Neuron (in vitro differentiated cells): Measurements from ENCODE around the gene ATF6B.
"Not testable (repeated sequence)": the region's sequence is repeated elsewhere in the genome, so short reads cannot be mapped to it uniquely, and the experiment has no call there.

ENCODE experiments used
- H2AFZ ChIP-seq: one replicate; pipeline ENCODE4 v1.6.1; 2013; ENCODE audit warnings: low read depth, mild to moderate bottlenecking, inconsistent platforms, low read length, moderate library complexity
- H3K27me3 ChIP-seq: one replicate; pipeline ENCODE4 v1.6.1; 2013; ENCODE audit warnings: low read length; ENCODE audit not compliant: insufficient read depth
- H3K36me3 ChIP-seq: one replicate; pipeline ENCODE4 v1.6.1; 2013; ENCODE audit warnings: low read length; ENCODE audit not compliant: insufficient read depth
- H3K4me1 ChIP-seq: one replicate; pipeline ENCODE4 v1.6.1; 2013; ENCODE audit warnings: low read length; ENCODE audit not compliant: insufficient read depth
- H3K4me3 ChIP-seq: 2 replicates; pipeline ENCODE4 v1.5.1; 2013; ENCODE audit warnings: mild to moderate bottlenecking, low read length, moderate library complexity
- H3K9me3 ChIP-seq: one replicate; pipeline ENCODE4 v1.6.1; 2013; ENCODE audit warnings: low read length

ATF6B gene

GRCh38 chr6:32151181-32151862, 23.3 kb upstream of the ATF6B start:
- Histone ChIP-seq H3K4me3 (no peak overlapping the region), H3K36me3 (peaks cover 6% of the 10 kb centered on the region), H3K9me3 (no peaks in the 10 kb centered on the region), H3K4me1 (peaks cover 36% of the 10 kb centered on the region), H2AFZ (no peak overlapping the region), H3K27me3 (no peaks in the 10 kb centered on the region)

- Histone ChIP-seq H3K36me3 (no peaks in the 10 kb centered on the region), H3K4me3 (no peak overlapping the region), H3K4me1 (peaks cover 33% of the 10 kb centered on the region), H2AFZ (no peak overlapping the region), H3K9me3 (no peaks in the 10 kb centered on the region), H3K27me3 (no peaks in the 10 kb centered on the region)
Measured at GRCh38 chr6:32149932-32150870, 22.2 kb upstream of the ATF6B start.

- H3K9me3 ChIP-seq = no peaks in the 10 kb centered on the region
- no peak overlapping the region for H3K4me3 ChIP-seq
- H3K4me1 ChIP-seq = peaks cover 25% of the 10 kb centered on the region
- H3K27me3 ChIP-seq = no peaks in the 10 kb centered on the region
- no peaks in the 10 kb centered on the region for H3K36me3 ChIP-seq
- no peak overlapping the region for H2AFZ ChIP-seq
Measured at GRCh38 chr6:32149092-32149755, 21.2 kb upstream of the ATF6B start.

GRCh38 chr6:32148289-32149091, 20.4 kb upstream of the ATF6B start:
- Histone ChIP-seq H2AFZ (no peak overlapping the region), H3K27me3 (no peaks in the 10 kb centered on the region), H3K9me3 (no peaks in the 10 kb centered on the region), H3K36me3 (no peaks in the 10 kb centered on the region), H3K4me3 (no peak overlapping the region), H3K4me1 (peaks cover 25% of the 10 kb centered on the region)

- no peaks in the 10 kb centered on the region for H3K36me3 ChIP-seq
- H3K9me3 ChIP-seq = no peaks in the 10 kb centered on the region
- no peak overlapping the region for H3K4me3 ChIP-seq
- no peak overlapping the region for H2AFZ ChIP-seq
- H3K4me1 ChIP-seq = peaks cover 19% of the 10 kb centered on the region
- H3K27me3 ChIP-seq = no peaks in the 10 kb centered on the region
Measured at GRCh38 chr6:32147401-32148132, 19.5 kb upstream of the ATF6B start.

- H3K4me1 ChIP-seq = peaks cover 11% of the 10 kb centered on the region
Measured at GRCh38 chr6:32146687-32147086, 18.6 kb upstream of the ATF6B start.

GRCh38 chr6:32146287-32146686, 18.2 kb upstream of the ATF6B start:
- no peak overlapping the region for H3K4me3 ChIP-seq

More at GRCh38 chr6:32146687-32147086, 18.6 kb upstream of the ATF6B start:
- H3K36me3 ChIP-seq = no peaks in the 10 kb centered on the region
- H3K27me3 ChIP-seq = no peaks in the 10 kb centered on the region
- no peak overlapping the region for H2AFZ ChIP-seq
- no peak overlapping the region for H3K4me3 ChIP-seq
- no peaks in the 10 kb centered on the region for H3K9me3 ChIP-seq

GRCh38 chr6:32144238-32144637, 16.2 kb upstream of the ATF6B start:
- not testable (repeated sequence) for H2AFZ ChIP-seq, H3K4me3 ChIP-seq, H3K27me3 ChIP-seq, H3K36me3 ChIP-seq, H3K4me1 ChIP-seq, H3K9me3 ChIP-seq

More at GRCh38 chr6:32146287-32146686, 18.2 kb upstream of the ATF6B start:
- H2AFZ ChIP-seq = no peak overlapping the region
- no peaks in the 10 kb centered on the region for H3K9me3 ChIP-seq
- H3K4me1 ChIP-seq = peaks cover 9% of the 10 kb centered on the region
- H3K36me3 ChIP-seq = no peaks in the 10 kb centered on the region
- H3K27me3 ChIP-seq = no peaks in the 10 kb centered on the region

- Histone ChIP-seq H3K36me3 (no peaks in the 10 kb centered on the region), H2AFZ (no peak overlapping the region), H3K27me3 (no peaks in the 10 kb centered on the region), H3K4me1 (peaks cover 3% of the 10 kb centered on the region), H3K4me3 (no peak overlapping the region), H3K9me3 (no peaks in the 10 kb centered on the region)
Measured at GRCh38 chr6:32140420-32141046, 12.5 kb upstream of the ATF6B start.

GRCh38 chr6:32139590-32139989, 11.5 kb upstream of the ATF6B start:
- Histone ChIP-seq H3K27me3 (no peaks in the 10 kb centered on the region), H3K36me3 (no peaks in the 10 kb centered on the region), H2AFZ (no peak overlapping the region), H3K4me1 (peaks cover 3% of the 10 kb centered on the region), H3K9me3 (no peaks in the 10 kb centered on the region), H3K4me3 (no peak overlapping the region)

- Histone ChIP-seq H2AFZ (no peak overlapping the region), H3K4me1 (peaks cover 3% of the 10 kb centered on the region), H3K9me3 (no peaks in the 10 kb centered on the region), H3K4me3 (no peak overlapping the region), H3K36me3 (no peaks in the 10 kb centered on the region), H3K27me3 (no peaks in the 10 kb centered on the region)
Measured at GRCh38 chr6:32137454-32137853, 9.4 kb upstream of the ATF6B start.

GRCh38 chr6:32133786-32134185, 5.7 kb upstream of the ATF6B start:
- Histone ChIP-seq H3K9me3 (no peaks in the 10 kb centered on the region), H3K4me1 (peaks cover 15% of the 10 kb centered on the region), H3K27me3 (no peaks in the 10 kb centered on the region), H2AFZ (no peak overlapping the region), H3K4me3 (no peak overlapping the region), H3K36me3 (no peaks in the 10 kb centered on the region)
